NCI-H187 (cell line): ENCODE data around the gene FRMD4A.

Experiments
- DNase-seq, 2 experiments: peaks; one replicate each; lab custom pipeline; 2025; lab: John Stamatoyannopoulos, UW

FRMD4A gene

DNA sequence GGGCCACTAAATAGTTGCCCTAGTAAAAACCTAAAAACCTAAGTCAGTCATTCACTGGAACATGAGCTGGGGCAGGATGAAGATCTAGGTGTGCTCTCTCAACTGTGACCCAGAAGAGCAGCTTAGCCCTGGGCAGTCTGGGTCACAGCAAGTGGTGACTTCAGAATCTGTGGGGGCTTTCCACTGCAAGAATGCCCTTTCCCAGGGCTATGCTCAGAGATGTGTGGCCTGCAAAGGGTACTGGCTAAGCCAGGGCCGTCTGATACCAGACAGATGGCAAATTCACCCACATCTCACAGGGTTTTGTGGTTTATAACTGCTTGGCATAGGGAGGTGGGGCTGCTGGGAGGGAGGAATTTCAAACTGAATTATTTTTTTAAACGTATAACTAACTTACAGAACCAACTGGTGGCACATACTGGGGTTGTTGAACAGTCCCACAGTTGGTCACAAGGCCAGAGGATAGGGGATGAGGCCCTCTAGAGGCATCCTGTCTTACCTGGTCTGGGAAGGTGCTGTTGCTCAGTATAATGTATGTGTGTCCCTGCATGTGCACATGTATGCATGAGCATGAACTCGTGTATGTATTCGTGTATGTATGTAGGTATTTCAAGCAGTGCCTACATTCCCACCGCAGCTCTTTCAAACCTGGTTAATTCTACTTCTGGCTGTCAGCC lies 680.7 kb downstream of the FRMD4A start:
- no peak for DNase-seq

DNA sequence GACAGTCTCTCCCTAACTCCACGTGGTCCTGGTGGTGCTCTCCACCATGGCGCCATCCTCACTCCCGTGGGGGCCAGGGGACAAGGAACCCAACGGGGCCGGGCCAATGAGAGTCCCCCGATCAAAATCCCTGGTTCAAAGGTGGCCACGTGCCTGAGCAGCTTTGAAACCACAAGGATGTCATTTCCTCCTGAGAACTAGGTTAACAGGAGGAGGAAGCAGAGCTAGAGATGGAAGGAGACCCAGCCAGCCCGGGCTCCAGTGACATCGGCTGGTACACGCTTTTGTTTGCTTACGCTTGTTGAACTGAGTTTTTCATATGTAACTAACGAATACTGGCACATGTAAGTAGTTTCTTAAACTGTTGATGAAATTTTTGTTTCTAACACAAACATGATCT lies 682.3 kb downstream of the FRMD4A start:
- DNase-seq = no peak

- no peak for DNase-seq
Measured at GRCh38 chr10:13644866-13645265, 685.9 kb downstream of the FRMD4A start.

GRCh38 chr10:13643016-13643415 lies 687.7 kb downstream of the FRMD4A start:
- no peak for DNase-seq

- DNase-seq = no peak
Measured at GRCh38 chr10:13642293-13642692, 688.4 kb downstream of the FRMD4A start.

DNA sequence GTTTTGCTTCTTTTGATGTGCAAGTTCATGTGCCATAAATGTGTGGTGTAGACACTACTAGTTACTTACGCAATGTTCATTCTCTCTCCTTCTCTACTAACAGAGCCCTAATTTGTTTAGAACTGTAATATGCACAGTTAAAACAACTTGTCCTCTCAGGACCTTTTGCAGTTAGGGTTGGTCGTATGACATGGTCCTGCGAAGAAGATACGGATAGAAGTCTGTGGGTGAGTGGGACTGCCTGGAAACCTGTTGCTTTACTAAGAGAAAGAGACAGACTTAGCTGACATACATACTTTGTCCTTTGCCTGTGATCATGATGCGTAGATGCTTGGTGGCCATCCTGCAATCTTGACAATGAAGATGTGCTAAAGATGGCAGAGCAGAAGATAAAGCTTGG lies 692.8 kb downstream of the FRMD4A start:
- no peak for DNase-seq

DNA sequence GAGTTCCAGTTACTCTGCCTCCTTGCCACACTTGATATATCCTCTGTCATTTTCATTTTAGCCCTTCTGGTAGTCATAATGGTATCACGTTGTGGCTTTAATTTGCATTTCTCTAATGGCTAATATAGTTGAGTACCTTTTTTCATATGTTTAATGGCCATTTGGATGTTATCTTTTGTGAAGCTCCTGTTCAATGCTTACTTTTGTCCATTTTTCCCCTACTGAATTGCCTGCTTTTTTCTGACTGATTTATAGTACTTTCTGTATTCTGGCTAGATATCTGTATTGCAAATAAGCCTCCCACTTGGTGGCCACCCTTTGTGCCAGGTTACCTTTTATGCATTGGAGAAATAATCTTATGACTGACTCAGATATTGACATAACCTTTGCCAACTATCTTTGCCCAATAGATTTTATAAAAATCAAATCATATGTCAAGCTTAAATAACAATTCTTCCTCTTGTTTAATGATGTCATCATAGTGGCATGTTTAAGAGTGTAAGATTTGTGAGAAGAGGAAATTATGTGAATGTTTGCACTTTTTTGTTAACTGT lies 693.3 kb downstream of the FRMD4A start:
- no peak for DNase-seq

- no peak for DNase-seq
Measured at GRCh38 chr10:13636776-13637175, 693.9 kb downstream of the FRMD4A start.

DNA sequence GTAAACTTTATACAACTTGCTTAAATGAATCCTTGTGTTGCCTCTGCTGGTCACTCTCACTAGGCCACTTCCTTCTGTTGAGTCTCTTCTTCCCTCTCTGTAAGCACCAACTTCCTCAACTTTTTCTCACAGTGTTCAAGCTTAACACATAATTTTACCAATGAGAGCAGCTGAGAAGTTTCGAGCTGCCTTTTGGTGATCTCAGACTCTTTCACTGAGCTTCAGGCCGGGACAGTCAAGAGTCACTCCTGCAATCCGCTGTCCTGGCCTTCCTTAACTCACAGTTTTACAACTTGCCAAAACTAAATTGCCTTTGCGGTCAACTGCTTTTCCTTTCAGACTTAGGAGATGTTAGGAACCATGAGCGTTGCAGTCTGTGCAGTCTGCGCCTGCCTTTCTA lies 696.5 kb downstream of the FRMD4A start:
- no peak for DNase-seq

GRCh38 chr10:13633689-13634088 lies 697.0 kb downstream of the FRMD4A start:
- DNase-seq = peak in 1 of 2 experiments; percentile 15

DNA sequence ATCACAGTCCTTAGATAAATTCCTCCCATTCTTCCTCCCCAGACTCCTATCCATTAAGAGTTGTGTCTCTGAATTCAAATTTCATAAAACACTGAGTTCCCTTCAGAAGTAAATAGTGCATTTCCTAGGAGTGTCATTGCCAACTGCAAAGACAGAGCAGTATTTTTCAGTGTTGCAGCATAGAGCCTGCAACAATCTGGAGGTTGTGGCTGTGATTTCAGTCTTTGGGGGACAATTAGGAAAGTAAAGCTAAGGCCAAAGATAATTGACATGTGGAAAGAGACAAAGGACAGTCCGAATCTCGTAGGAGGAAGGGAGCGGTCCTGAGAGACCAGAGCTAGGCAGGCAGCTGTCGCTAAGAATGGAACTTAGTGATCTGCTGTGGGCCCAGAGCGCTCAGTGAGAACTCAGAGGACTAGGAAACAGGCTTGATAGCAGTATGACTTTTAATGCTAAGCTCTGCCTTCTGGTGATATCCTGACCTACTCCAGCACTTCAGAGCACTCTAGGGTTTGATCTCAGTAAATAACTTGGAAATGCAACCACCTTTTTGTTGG lies 697.8 kb downstream of the FRMD4A start:
- DNase-seq = no peak

GRCh38 chr10:13632440-13632839 lies 698.3 kb downstream of the FRMD4A start:
- no peak for DNase-seq

- no peak for DNase-seq
Measured at GRCh38 chr10:13631594-13631993, 699.1 kb downstream of the FRMD4A start.

GRCh38 chr10:13630231-13630630 lies 700.5 kb downstream of the FRMD4A start:
- DNase-seq = no peak

DNA sequence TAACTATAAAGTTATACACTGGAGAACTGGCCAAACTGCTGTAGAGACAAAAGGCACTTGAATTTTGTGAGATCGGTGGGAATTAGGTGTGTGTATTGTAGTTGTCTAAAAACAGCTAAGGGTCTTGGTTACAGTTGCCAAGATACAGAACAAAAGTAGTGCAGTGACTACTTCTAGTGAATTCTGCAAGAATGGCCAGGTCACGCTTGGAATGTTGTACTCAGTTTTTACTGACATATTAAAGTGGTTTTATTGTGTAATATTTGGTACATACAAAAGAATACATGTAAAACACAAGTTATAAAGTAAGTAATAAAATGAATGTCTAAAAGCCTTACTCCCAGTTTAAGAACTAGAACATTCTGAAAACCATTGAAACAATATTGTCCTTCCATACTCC lies 701.6 kb downstream of the FRMD4A start:
- DNase-seq = no peak

- DNase-seq = no peak
Measured at GRCh38 chr10:13628661-13629060, 702.1 kb downstream of the FRMD4A start.

- no peak for DNase-seq
Measured at GRCh38 chr10:13627459-13628310, 703.0 kb downstream of the FRMD4A start.

DNA sequence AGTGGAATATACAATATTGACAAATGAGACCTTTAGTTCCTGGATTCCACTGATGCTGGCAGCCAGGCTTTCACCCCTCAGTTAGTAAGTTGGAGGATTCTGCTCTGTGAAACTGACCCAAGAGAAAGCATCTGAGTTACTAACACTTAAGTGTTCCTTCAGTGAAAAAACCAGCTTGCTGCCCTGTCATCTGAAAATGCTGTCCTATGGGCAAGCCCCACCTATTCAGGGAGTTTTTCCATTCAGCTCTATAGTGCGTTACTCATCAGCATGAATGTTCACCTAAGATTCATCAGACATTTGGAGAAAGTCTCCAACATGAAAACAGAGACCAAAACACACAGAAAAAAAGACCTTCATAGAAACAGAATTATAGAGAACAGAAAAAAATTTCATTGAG lies 706.1 kb downstream of the FRMD4A start:
- DNase-seq = no peak

- DNase-seq = no peak
Measured at GRCh38 chr10:13621931-13622330, 708.8 kb downstream of the FRMD4A start.

DNA sequence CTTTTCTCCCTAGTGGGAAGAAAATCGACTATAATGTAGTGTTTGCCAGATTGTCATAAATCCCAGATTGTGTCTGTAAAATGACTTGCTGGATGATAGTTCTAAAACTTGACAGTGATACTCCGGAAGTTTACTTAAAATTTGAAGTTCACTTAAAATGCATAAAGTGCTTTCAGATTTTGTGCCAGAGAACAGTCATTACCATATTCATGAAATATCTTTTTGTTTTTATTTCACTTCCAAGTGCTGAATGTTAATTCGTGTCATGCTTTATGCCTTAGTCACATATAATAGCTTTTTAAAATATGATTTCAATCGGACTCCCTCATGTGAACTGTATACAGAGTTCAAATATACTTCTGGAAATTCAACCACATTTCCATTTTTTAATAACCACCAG lies 713.6 kb downstream of the FRMD4A start:
- DNase-seq = no peak

- no peak for DNase-seq
Measured at GRCh38 chr10:13615650-13616300, 714.9 kb downstream of the FRMD4A start.
